Natural killer cell treated with Interleukin-12 subunit alpha and Interleukin-12 subunit beta and Interleukin-15 and Interleukin-18, amount 100 ng/mL, for 72 hours (primary cell): ENCODE results near the gene HOXB8. TPM values are rescaled to one million over a fixed set of nuclear protein-coding genes. Genes with fewer than 3 reads are reported as not detected.

Source experiments
- ATAC-seq, 2 donors: fragments of 150-1000 bp; cut with Tn5 transposase in 1 of 2; sonication (Bioruptor Pico), chemical (Tn5 transposase) in 1 of 2; 2 replicates each; pipeline ENCODE4 v1.10.0; 2021
- DNase-seq: peaks from one replicate; pipeline ENCODE4 v3.0.0; 2022; ENCODE audit warnings: low spot score
- H3K27ac Mint-ChIP-seq, 2 donors: 1 replicate in 1 of 2; 2 replicates in 1 of 2; pipeline ENCODE4 v1.8.0; 2022; ENCODE audit warnings: mixed read lengths in 2 of 2, mild to moderate bottlenecking in 1 of 2, moderate library complexity in 1 of 2
- H3K27me3 Mint-ChIP-seq, 2 donors: 1 replicate in 1 of 2; 2 replicates in 1 of 2; pipeline ENCODE4 v1.8.0; 2022; ENCODE audit warnings: mixed read lengths in 2 of 2
- H3K36me3 Mint-ChIP-seq: one replicate; pipeline ENCODE4 v1.8.0; 2022; ENCODE audit warnings: mixed read lengths
- H3K4me1 Mint-ChIP-seq, 2 donors: 1 replicate in 1 of 2; 2 replicates in 1 of 2; pipeline ENCODE4 v1.8.0; 2022; ENCODE audit warnings: low read depth in 2 of 2, mixed read lengths in 2 of 2, mild to moderate bottlenecking in 1 of 2
- H3K4me3 Mint-ChIP-seq: one replicate; pipeline ENCODE4 v1.8.0; 2022; ENCODE audit warnings: mixed read lengths
- H3K9me3 Mint-ChIP-seq: 2 replicates; pipeline ENCODE4 v1.8.0; 2022; ENCODE audit warnings: mixed read lengths
- total RNA-seq, 2 donors: library from RNA; stranded (reverse); gene quantifications; one replicate each; pipeline ENCODE4 v1.2.3, GENCODE V29; 2022

The HOXB8 gene
- total RNA-seq, 2 donors from 2014 or later, result not detected

GRCh38 chr17:48595278-48595999 is 19.7 kb downstream of the HOXB8 start:
- ATAC-seq, result no peak
- no peaks in the 10 kb centered on the region for H3K36me3 Mint-ChIP-seq
- H3K4me3 Mint-ChIP-seq, result peak overlapping the region; percentile 83
- H3K27ac Mint-ChIP-seq, result no peak overlapping the region
- no peaks in the 10 kb centered on the region for H3K9me3 Mint-ChIP-seq
- H3K4me1 Mint-ChIP-seq, result peaks cover 42 to 55% of the 10 kb centered on the region in 2 donors
- peaks cover 60 to 64% of the 10 kb centered on the region in 2 donors for H3K27me3 Mint-ChIP-seq
- DNase-seq, result no peak

DNA sequence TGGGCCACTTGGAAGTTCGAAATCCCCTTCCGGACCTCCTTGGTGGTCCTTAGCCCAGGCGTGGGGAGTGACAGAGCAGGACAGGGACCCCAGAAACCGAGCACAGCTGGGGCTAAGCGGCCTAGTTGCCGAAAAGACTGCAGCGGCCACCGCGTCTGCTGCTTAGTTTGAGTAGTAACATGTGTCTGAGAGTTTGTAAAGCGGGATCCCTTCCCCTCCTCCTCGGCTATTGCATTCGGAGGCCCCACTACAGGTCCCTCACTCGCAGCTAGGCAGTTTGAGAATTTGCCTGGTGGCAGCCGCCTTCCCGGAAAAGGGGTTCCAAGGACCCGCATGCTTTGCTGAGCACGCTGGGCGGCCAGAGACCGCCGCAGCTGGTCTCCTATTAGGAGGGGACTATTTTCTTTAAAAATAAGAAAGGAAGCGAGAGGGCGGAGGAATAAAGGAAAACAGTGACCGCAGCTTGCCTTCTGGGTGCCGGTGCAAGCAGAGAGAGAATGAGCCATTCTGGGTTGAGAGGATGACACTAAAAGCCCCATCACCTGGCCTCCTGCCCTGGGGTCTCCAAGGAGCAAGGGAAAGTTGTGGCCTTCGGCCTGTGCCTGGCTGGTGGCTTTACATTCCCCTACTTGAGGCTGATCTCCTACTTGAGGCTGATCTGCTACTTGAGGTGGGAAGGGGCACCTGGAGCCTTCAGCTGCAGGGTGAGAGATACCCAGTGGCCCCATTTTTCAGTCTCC is 20.4 kb downstream of the HOXB8 start:
- no peaks in the 10 kb centered on the region for H3K36me3 Mint-ChIP-seq
- DNase-seq, result no peak
- H3K9me3 Mint-ChIP-seq, result no peaks in the 10 kb centered on the region
- peak overlapping the region; percentile 83 for H3K4me3 Mint-ChIP-seq
- peaks cover 44 to 55% of the 10 kb centered on the region in 2 donors for H3K4me1 Mint-ChIP-seq
- H3K27ac Mint-ChIP-seq, result peak overlapping the region in 1 of 2 donors; percentile 37
- H3K27me3 Mint-ChIP-seq, result peaks cover 56 to 57% of the 10 kb centered on the region in 2 donors
- no peak for ATAC-seq

- no peaks in the 10 kb centered on the region for H3K9me3 Mint-ChIP-seq
- H3K27ac Mint-ChIP-seq, result peak overlapping the region in 1 of 2 donors; percentile 37
- H3K4me1 Mint-ChIP-seq, result peaks cover 45 to 55% of the 10 kb centered on the region in 2 donors
- no peaks in the 10 kb centered on the region for H3K36me3 Mint-ChIP-seq
- H3K27me3 Mint-ChIP-seq, result peaks cover 51 to 52% of the 10 kb centered on the region in 2 donors
- DNase-seq (peak; percentile 78), ATAC-seq (peak; percentile 65 to 81)
- peak overlapping the region; percentile 88 for H3K4me3 Mint-ChIP-seq
These were observed 21.1 kb downstream of the HOXB8 start for GRCh38 chr17:48593840-48594537.

- ATAC-seq (peak; percentile 26 to 43), DNase-seq (no peak)
- Mint-ChIP-seq H3K4me3 (peak within 1 kb of the TSS; percentile 88), H3K4me1 (peaks cover 43 to 49% of the 10 kb centered on the region in 2 donors), H3K27ac (peak within 1 kb of the TSS; percentile 37 to 39), H3K9me3 (no peaks in the 10 kb centered on the region), H3K27me3 (peaks cover 51 to 59% of the 10 kb centered on the region in 2 donors), H3K36me3 (no peaks in the 10 kb centered on the region)
These were observed 21.8 kb downstream of the HOXB8 start, which contains the start of gene HOXB5 for GRCh38 chr17:48593126-48593829. Gene HOXB5, minus strand, starts transcription at chr17:48593779. Its CDS starts 97 bp downstream, at chr17:48593682.

GRCh38 chr17:48592577-48592976 is 22.5 kb downstream of the HOXB8 start:
- H3K9me3 Mint-ChIP-seq, result no peaks in the 10 kb centered on the region
- H3K4me3 Mint-ChIP-seq, result peak overlapping the region; percentile 88
- H3K27ac Mint-ChIP-seq, result peak overlapping the region in 1 of 2 donors; percentile 39
- H3K4me1 Mint-ChIP-seq, result peaks cover 38 to 42% of the 10 kb centered on the region in 2 donors
- DNase-seq, result no peak
- H3K27me3 Mint-ChIP-seq, result peaks cover 48 to 59% of the 10 kb centered on the region in 2 donors
- ATAC-seq, result peak in 1 of 2 donors; percentile 37
- no peaks in the 10 kb centered on the region for H3K36me3 Mint-ChIP-seq

GRCh38 chr17:48592057-48592514 is 23.0 kb downstream of the HOXB8 start:
- Mint-ChIP-seq H3K27me3 (peaks cover 46 to 59% of the 10 kb centered on the region in 2 donors), H3K4me3 (no peak overlapping the region), H3K4me1 (peaks cover 37 to 39% of the 10 kb centered on the region in 2 donors), H3K27ac (no peak overlapping the region), H3K9me3 (no peaks in the 10 kb centered on the region), H3K36me3 (no peaks in the 10 kb centered on the region)
- no peak for ATAC-seq
- DNase-seq, result no peak

GRCh38 chr17:48591255-48592056 is 23.6 kb downstream of the HOXB8 start:
- Mint-ChIP-seq H3K9me3 (no peaks in the 10 kb centered on the region), H3K4me3 (peak overlapping the region; percentile 40), H3K27me3 (peaks cover 40 to 55% of the 10 kb centered on the region in 2 donors), H3K36me3 (no peaks in the 10 kb centered on the region), H3K4me1 (peaks cover 32 to 35% of the 10 kb centered on the region in 2 donors), H3K27ac (no peak overlapping the region)
- no peak for ATAC-seq
- DNase-seq, result no peak

DNA sequence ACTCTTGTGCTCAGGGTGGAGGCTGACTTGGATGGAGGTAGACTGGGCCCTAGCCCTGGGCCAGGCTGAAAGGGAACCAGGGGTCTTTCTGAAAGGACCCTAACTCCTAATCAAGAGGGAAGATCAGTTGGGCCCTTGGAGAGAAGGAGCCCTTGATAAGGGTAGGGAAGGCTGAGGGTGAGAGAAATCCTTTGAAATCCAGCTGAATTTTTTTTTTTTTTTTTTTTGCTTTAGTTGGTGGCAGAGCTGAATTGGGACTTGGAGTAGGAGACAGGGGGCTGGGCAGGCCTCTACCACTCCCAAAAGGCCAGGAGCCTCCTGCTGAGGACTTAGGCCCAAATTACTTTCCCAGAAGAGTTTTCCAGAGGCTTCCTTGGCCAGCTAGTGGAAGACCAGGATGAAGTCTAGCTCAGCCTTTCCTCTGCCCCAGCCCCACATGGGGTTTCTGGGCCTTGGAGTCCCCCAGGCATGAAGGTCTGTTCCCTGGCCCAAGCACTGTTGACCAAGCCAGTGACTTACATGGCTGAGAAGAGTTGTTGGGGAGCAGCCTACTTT is 24.4 kb downstream of the HOXB8 start:
- Mint-ChIP-seq H3K36me3 (no peaks in the 10 kb centered on the region), H3K27ac (no peak overlapping the region), H3K4me1 (peaks cover 32 to 37% of the 10 kb centered on the region in 2 donors), H3K4me3 (peak overlapping the region; percentile 6), H3K9me3 (no peaks in the 10 kb centered on the region), H3K27me3 (peaks cover 32 to 55% of the 10 kb centered on the region in 2 donors)
- DNase-seq (no peak), ATAC-seq (no peak)

DNA sequence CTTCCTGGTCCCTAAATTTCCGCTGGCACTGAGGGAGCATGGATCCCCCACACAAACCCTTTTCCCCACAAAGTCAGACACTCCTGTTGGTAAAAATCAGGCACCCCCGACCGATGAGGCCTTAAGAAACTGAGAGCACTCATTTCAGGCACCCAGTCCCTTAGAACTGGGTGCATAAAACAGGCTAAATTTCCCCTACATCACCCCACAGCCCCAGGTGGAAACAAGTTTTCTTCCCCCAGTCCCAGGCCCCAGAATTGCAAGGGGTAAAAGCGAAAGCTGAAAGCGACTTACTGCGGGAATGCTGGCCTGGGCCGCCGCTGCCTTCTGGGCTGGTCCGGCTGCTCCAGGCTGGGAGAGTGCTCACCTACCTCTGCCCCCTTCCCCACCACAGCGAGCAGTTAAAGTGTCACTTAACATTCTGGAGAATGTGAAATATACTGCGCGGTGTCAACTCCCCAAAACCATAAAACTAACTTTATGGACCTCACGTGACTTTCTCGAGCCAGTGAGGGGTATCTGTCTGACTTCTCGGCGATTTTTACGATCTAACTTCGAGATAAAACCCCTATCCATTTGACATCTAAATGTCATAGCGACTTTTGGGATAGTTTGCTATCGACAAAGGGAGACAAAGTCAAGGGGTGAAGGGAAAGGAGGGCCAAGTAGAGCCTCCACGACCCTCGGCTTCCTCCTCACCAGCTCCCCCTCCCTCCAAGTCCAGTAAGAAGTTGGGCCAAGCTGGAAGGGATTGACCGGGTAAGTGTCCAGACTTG is 25.1 kb downstream of the HOXB8 start, which contains the start of gene HOXB3:
HOXB3 (minus strand) TSS at position 411 of the 776 bp plus-strand sequence. CDS start 37,767 bp downstream, outside the sequence.
- no peak for ATAC-seq
- Mint-ChIP-seq H3K9me3 (no peaks in the 10 kb centered on the region), H3K27me3 (peaks cover 25 to 52% of the 10 kb centered on the region in 2 donors), H3K4me1 (peaks cover 33 to 43% of the 10 kb centered on the region in 2 donors), H3K4me3 (peak within 1 kb of the TSS; percentile 6), H3K27ac (no peak within 1 kb of the TSS), H3K36me3 (no peaks in the 10 kb centered on the region)
- DNase-seq, result no peak

- Mint-ChIP-seq H3K4me1 (peaks cover 41 to 48% of the 10 kb centered on the region in 2 donors), H3K9me3 (no peaks in the 10 kb centered on the region), H3K27ac (no peak overlapping the region), H3K4me3 (no peak overlapping the region), H3K36me3 (no peaks in the 10 kb centered on the region), H3K27me3 (peaks cover 24 to 52% of the 10 kb centered on the region in 2 donors)
- no peak for ATAC-seq
- DNase-seq, result no peak
These were observed 25.8 kb downstream of the HOXB8 start for GRCh38 chr17:48589060-48589830.

DNA sequence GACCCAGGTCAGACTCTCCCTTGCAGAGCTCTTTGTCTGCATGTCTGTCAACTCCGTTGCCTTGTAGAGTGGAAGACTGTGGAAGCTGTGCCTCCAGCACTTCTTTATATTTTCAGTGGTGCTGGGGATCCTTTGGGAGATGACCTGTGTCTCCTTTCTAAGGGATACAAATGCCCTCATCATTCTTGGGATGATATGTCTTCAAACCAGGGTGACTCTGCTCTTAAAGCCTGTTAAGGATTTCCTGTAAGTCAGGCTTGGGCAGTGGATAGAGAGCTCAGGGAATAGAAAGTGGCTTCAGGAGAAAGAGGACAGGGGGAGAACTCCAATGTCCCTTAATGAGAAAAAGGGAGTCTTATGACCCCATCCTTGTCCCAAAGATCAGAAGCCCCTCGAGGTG is 26.6 kb downstream of the HOXB8 start:
- ATAC-seq (no peak), DNase-seq (no peak)
- H3K4me1 Mint-ChIP-seq, result peaks cover 39 to 42% of the 10 kb centered on the region in 2 donors
- H3K4me3 Mint-ChIP-seq, result no peak overlapping the region
- no peaks in the 10 kb centered on the region for H3K9me3 Mint-ChIP-seq
- H3K27me3 Mint-ChIP-seq, result peaks cover 24 to 57% of the 10 kb centered on the region in 2 donors
- no peak overlapping the region for H3K27ac Mint-ChIP-seq
- no peaks in the 10 kb centered on the region for H3K36me3 Mint-ChIP-seq
